NCI-H128 (cell line): Measurements from ENCODE around the gene SSBP2.
"Not testable (repeated sequence)": the region's sequence is repeated elsewhere in the genome, so short reads cannot be mapped to it uniquely, and the experiment has no call there.

Experiments
- DNase-seq: peaks from one replicate; lab custom pipeline; 2025; ENCODE audit not compliant: unreplicated experiment; lab: John Stamatoyannopoulos, UW

SSBP2 gene

GRCh38 chr5:81469676-81470075, 281.2 kb downstream of the SSBP2 start:
- no peak for DNase-seq

GRCh38 chr5:81450940-81451339, 300.0 kb downstream of the SSBP2 start:
- no peak for DNase-seq

GRCh38 chr5:81435023-81435422, 315.9 kb downstream of the SSBP2 start:
- no peak for DNase-seq

- no peak for DNase-seq
These were observed 320.9 kb downstream of the SSBP2 start for GRCh38 chr5:81429985-81430384.

- DNase-seq, result no peak
These were observed 321.5 kb downstream of the SSBP2 start for GRCh38 chr5:81429363-81429762.

GRCh38 chr5:81428861-81429260, 322.0 kb downstream of the SSBP2 start:
- DNase-seq, result no peak

GRCh38 chr5:81428446-81428845, 322.5 kb downstream of the SSBP2 start:
- DNase-seq, result no peak

GRCh38 chr5:81427566-81427965, 323.3 kb downstream of the SSBP2 start:
- no peak for DNase-seq

- DNase-seq, result no peak
These were observed 324.4 kb downstream of the SSBP2 start for GRCh38 chr5:81426359-81427030.

GRCh38 chr5:81425569-81425968, 325.3 kb downstream of the SSBP2 start:
- DNase-seq, result peak; percentile 6

- no peak for DNase-seq
These were observed 326.2 kb downstream of the SSBP2 start for GRCh38 chr5:81424728-81425127.

- no peak for DNase-seq
These were observed 328.2 kb downstream of the SSBP2 start for GRCh38 chr5:81422671-81423070.

GRCh38 chr5:81420039-81420667, 330.7 kb downstream of the SSBP2 start:
- no peak for DNase-seq

- no peak for DNase-seq
These were observed 332.3 kb downstream of the SSBP2 start for GRCh38 chr5:81418606-81419005.

- DNase-seq, result no peak
These were observed 333.8 kb downstream of the SSBP2 start for GRCh38 chr5:81417052-81417451.

GRCh38 chr5:81409896-81410295, 341.0 kb downstream of the SSBP2 start:
- no peak for DNase-seq

GRCh38 chr5:81409361-81409760, 341.5 kb downstream of the SSBP2 start:
- DNase-seq, result no peak

- no peak for DNase-seq
These were observed 342.4 kb downstream of the SSBP2 start for GRCh38 chr5:81408496-81408895.

- not testable (repeated sequence) for DNase-seq
These were observed 343.1 kb downstream of the SSBP2 start for GRCh38 chr5:81407811-81408210.

GRCh38 chr5:81405126-81405891, 345.6 kb downstream of the SSBP2 start:
- DNase-seq, result no peak

- no peak for DNase-seq
These were observed 348.5 kb downstream of the SSBP2 start for GRCh38 chr5:81402192-81402930.
